HG03378 (cell line): Measurements from ENCODE around the gene FAM98C.
"Not testable (repeated sequence)": the region's sequence is repeated elsewhere in the genome, so short reads cannot be mapped to it uniquely, and the experiment has no call there.

Experiments used
- ATAC-seq: cut with Tn5 transposase; IDR thresholded peaks from one replicate; pipeline ENCODE4 v1.9.1; 2021; ENCODE audit warnings: mild to moderate bottlenecking, moderate library complexity; ENCODE audit not compliant: unreplicated experiment

FAM98C gene

DNA sequence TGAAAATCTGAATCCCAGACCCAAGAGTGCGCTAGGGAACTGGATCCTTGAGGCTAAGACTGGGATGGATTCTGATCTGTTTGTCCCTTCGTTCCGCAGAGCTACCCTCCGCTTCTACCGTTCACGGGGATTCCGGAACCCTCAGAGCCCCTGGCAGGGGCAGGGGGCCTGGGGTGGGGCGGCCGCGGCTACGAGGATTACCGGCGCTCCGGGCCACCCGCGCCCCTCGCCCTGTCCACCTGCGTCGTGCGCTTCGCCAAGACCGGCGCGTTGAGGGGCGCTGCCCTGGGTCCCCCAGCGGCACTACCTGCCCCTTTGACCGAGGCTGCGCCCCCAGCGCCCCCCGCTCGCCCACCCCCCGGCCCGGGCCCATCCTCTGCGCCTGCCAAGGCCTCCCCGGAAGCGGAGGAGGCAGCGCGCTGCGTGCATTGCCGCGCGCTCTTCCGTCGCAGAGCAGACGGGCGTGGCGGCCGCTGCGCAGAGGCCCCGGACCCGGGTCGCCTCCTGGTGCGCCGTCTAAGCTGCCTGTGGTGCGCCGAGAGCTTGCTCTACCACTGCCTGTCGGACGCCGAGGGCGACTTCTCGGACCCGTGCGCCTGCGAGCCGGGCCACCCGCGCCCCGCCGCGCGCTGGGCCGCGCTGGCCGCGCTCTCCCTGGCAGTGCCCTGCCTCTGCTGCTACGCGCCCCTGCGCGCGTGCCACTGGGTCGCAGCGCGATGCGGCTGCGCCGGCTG lies 7.3 kb upstream of the FAM98C start:
- ATAC-seq: no peak

GRCh38 chr19:38399081-38399480 lies 3.8 kb upstream of the FAM98C start:
- ATAC-seq: no peak

DNA sequence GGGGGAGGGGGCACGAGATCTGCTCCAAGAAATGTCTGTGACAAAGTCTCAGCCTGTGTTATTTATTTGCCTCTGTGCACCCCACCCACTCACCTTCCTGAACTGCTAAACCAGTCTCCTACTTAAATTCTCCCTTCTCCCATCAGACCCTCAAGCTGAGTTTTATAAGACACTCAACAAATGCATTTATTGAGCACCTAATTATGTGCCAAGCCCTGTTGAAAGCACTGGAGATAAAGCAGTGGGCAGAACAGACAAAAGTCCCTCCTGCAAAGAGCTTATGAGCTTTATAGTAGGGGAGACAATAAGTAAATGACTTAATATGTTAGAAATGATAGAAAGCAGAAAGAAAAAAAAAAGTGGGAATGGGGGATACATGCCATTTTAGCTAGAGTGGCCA lies 3.4 kb upstream of the FAM98C start:
- ATAC-seq: no peak

DNA sequence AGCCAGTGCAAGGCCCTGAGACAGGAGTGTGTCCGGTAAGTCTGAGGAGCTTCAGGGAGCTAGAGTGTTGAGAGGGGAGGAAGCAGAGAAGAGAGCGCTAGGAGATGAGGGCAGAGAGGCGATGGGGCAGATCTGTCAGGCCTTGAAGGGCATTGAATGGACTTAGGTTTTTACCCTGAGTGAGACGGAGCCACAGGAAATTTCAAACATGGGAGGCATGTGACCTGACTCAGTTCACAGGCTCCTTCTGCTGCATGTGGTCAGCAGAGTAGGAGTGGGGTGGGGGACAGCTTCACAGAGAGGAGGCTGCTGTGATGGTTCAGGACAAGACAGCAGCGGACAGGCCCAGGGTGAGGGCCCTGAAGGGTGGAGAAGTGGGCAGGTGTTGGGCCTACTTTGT lies 2.5 kb upstream of the FAM98C start:
- ATAC-seq: no peak

- no peak for ATAC-seq
Measured at GRCh38 chr19:38401148-38401547, 1.7 kb upstream of the FAM98C start.

GRCh38 chr19:38402623-38402966 lies 298 bp upstream of the FAM98C start:
- ATAC-seq: peak; percentile 3

GRCh38 chr19:38404858-38405257 lies 2.0 kb downstream of the FAM98C start:
- no peak for ATAC-seq

DNA sequence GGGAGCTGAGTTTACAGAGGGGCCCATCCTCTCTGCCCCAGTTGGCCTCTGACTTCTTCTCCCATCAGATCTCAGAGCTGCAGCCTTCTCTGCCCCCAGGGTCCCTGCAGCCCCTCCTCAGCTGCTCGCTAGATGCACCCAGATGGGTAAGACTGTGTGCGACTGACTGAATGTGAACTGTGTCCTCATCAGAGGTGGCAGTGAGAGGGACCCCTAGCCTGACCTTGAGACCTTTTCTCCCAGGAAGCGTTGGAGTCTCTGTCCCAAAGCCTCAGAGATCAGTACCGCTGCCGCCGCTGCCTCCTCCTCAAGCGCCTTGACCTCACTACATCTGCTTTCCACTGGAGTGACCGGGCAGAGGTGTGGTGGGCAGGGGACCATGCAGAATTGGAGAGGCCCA lies 2.4 kb downstream of the FAM98C start:
- ATAC-seq: no peak

DNA sequence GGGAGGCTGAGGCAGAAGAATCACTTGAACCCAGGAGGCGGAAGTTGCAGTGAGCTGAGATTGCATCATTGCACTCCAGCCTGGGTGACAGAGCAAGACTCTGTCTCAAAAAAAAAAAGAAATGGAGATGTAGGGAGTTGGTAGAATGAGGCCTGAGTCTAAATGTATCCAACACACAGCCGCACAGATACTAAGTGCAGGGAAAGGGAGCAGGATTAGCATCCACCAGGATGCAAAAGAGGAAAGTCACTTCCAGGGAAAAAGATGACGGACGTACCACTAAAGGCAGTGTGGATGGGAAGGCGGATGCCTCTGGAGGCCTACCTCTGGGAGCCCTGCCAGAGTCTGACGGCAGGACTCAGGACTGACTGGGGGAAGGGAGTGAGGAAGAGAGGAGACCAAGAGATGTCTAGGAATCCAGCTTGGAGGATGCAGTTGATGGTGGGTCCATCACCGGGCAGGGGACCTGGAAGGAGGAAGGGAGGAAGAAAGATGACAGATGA lies 6.8 kb downstream of the FAM98C start:
- ATAC-seq: no peak

DNA sequence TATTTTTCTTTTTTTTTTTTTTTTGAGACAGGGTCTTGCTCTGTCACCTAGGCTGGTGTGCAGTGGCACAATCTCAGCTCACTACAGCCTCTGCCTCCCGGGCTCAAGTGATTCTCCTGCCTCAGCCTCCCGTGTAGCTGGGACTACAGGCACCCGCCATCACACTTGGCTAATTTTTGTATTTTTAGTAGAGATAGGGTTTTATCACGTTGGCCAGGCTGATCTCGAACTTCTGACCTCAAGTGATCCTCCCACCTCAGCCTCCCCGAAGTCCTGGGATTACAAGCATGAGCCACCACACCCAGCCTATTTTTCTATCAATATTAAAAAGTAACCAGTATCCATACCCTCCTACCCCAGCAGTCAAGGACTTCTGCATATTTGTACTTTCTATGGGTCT lies 7.5 kb downstream of the FAM98C start:
- ATAC-seq: not testable (repeated sequence)

GRCh38 chr19:38411041-38411712 lies 8.3 kb downstream of the FAM98C start:
- ATAC-seq: no peak

DNA sequence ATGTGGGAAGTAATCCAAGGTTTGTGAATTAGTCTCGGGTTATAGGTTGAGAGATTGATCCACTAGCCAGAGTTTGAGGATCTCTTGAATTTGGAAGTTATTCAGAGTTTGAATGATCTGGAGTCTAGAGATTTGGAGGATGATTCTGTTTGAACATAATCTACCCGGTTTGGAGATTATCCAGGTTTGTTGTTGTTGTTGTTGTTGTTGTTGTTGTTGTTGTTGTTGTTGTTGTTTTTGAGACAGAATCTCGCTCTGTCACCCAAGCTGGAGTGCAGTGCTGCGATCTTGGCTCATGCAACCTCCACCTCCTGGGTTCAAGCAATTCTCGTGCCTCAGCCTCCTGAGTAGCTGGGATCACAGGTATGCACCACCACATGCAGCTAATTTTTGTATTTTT lies 9.0 kb downstream of the FAM98C start:
- ATAC-seq: not testable (repeated sequence)

GRCh38 chr19:38412491-38412890 lies 9.6 kb downstream of the FAM98C start:
- ATAC-seq: no peak

DNA sequence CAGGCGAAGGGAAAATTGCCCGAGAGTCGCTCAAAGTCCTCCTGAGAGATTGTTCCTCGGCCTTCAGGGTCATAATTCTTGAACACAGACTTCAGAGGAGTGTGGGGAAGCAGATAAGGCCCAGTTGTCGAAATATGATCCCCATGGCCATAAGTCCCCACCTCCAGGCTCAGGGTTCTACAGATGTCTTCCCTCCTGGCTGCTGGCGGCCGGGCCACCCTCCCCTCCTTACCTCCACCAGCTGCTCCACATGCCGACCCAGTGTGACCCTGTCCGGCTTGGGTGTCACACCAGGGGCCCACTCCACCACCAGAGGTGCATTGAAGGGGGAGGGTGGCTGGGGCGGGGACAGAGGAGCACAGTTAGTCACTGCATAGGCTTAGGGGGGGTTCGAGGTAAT lies 10.1 kb downstream of the FAM98C start:
- no peak for ATAC-seq

DNA sequence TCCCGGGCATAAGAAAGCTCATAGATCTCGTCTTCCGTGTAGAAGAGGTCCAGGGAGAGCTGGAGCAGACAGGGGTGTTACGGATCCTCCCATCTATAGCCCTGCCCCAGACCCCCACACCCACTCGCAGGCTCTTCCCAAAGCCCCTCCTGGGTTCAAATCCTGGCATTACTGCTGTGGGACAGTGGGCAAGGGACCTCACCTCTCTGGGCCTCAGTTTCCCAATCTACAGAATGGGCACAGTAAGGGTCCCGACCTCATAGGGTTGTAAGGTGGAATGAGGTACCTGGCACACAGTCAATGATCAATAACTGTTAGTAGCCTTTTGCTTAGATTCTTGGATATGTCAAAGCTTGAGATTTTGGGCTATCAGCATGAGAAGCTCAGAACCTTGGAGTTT lies 10.5 kb downstream of the FAM98C start:
- ATAC-seq: no peak

- ATAC-seq: no peak
Measured at GRCh38 chr19:38417146-38417543, 14.3 kb downstream of the FAM98C start.

GRCh38 chr19:38417544-38418506 lies 14.9 kb downstream of the FAM98C start:
- no peak for ATAC-seq

GRCh38 chr19:38420935-38421334 lies 18.0 kb downstream of the FAM98C start:
- no peak for ATAC-seq

DNA sequence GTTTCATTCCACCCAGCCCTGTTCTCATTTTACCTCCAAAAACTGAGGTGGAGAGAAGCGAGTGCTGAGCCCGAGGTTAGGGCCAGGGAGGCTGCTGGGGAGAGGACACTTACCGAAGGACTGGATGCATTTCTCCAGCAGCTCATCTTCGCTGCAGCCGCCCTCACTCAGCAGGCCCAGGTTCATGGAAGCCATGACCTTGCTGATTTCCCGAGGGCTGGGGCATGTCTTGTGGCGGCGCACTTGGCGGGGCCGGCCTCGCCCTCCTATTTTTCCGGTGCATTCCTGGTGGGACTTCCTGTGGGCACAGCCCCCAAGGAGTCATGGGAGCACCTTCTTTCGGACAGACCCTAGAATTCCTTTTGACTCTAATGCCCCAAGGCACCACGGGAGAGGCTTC lies 19.0 kb downstream of the FAM98C start:
- no peak for ATAC-seq

GRCh38 chr19:38422438-38422837 lies 19.5 kb downstream of the FAM98C start:
- ATAC-seq: no peak

DNA sequence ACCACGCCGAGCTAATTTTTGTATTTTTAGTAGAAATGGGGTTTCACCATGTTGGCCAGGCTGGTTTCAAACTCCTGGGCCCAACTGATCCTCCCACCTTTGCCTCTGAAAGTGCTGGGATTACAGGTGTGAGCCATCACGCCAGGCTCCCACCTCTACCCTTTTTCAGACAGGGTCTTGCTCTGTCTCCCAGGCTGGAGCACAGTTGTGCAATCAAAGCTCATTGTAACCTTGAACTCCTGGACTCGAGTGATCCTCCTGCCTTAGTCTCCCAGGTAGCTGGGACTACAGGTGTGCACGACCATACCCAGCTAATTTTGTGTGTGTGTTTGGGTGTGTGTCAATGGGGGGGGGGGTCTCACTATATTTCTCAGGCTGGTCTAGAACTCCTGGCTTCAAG lies 21.4 kb downstream of the FAM98C start:
- ATAC-seq: no peak
